Measurements from ENCODE around the gene S100A3. TPM values are rescaled to one million over a fixed set of nuclear protein-coding genes. Genes with fewer than 3 reads are reported as not detected.

The S100A3 gene
- total RNA-seq, 1 donor from 2014 or later = 0.66 TPM

- no peak for DNase-seq (ENCODE audit: low read depth, low spot score)
Observed at GRCh38 chr1:153513023-153513422, 36.0 kb downstream of the S100A3 start.

GRCh38 chr1:153510984-153511410, 38.1 kb downstream of the S100A3 start:
- DNase-seq (ENCODE audit: low read depth, low spot score) = peak; percentile 27

- no peak for DNase-seq (ENCODE audit: low read depth, low spot score)
Observed at GRCh38 chr1:153509729-153510354, 39.2 kb downstream of the S100A3 start.

GRCh38 chr1:153509036-153509435, 40.0 kb downstream of the S100A3 start:
- no peak for DNase-seq (ENCODE audit: low read depth, low spot score)

GRCh38 chr1:153507926-153508583, 41.0 kb downstream of the S100A3 start:
- no peak for DNase-seq (ENCODE audit: low read depth, low spot score)

- DNase-seq (ENCODE audit: low read depth, low spot score) = no peak
Observed at GRCh38 chr1:153506831-153507413, 42.1 kb downstream of the S100A3 start.

- no peak for DNase-seq (ENCODE audit: low read depth, low spot score)
Observed at GRCh38 chr1:153506386-153506785, 42.7 kb downstream of the S100A3 start.

GRCh38 chr1:153505576-153505975, 43.5 kb downstream of the S100A3 start:
- no peak for DNase-seq (ENCODE audit: low read depth, low spot score)

GRCh38 chr1:153503766-153504165, 45.3 kb downstream of the S100A3 start:
- DNase-seq (ENCODE audit: low read depth, low spot score) = no peak

- no peak for DNase-seq (ENCODE audit: low read depth, low spot score)
Observed at GRCh38 chr1:153498746-153499145, 50.3 kb downstream of the S100A3 start.

Other genes starting within 250 kb of the S100A3 start
- gene PGLYRP3, start 236.3 kb downstream of the S100A3 start, total RNA-seq = not detected in 2 replicates
- gene PGLYRP4, start 200.4 kb downstream of the S100A3 start, total RNA-seq = not detected in 2 replicates
- 0.13 and 0.95 TPM in 2 replicates for gene S100A9, start 191.4 kb downstream of the S100A3 start, total RNA-seq
- not detected in 2 replicates for gene S100A12, start 173.6 kb downstream of the S100A3 start, total RNA-seq
- not detected in 2 replicates for gene S100A8, start 158.2 kb downstream of the S100A3 start, total RNA-seq
- not detected in 2 replicates for gene S100A7A, start 132.7 kb downstream of the S100A3 start, total RNA-seq
- gene S100A7, start 88.6 kb downstream of the S100A3 start, total RNA-seq = not detected in 2 replicates
- gene S100A6, start 13.3 kb downstream of the S100A3 start, total RNA-seq = 527 and 1,896 TPM in 2 replicates
- not detected in 2 replicates for gene S100A5, start 8.3 kb downstream of the S100A3 start, total RNA-seq
- gene S100A4, start 3.5 kb downstream of the S100A3 start, total RNA-seq = 0.60 and 0.66 TPM in 2 replicates
- 1.6 and 2.2 TPM in 2 replicates for gene S100A2, start 16.6 kb upstream of the S100A3 start, total RNA-seq
- 689 and 738 TPM in 2 replicates for gene S100A16, start 63.9 kb upstream of the S100A3 start, total RNA-seq
- gene S100A14, start 67.1 kb upstream of the S100A3 start, total RNA-seq = 0.14 and 0.20 TPM in 2 replicates
- 62.6 and 153 TPM in 2 replicates for gene S100A13, start 78.2 kb upstream of the S100A3 start, total RNA-seq
- not detected in 2 replicates for gene S100A1, start 79.2 kb upstream of the S100A3 start, total RNA-seq
- 27.6 and 42.4 TPM in 2 replicates for gene CHTOP, start 84.8 kb upstream of the S100A3 start, total RNA-seq
- gene SNAPIN, start 109.4 kb upstream of the S100A3 start, total RNA-seq = 60.6 and 61.7 TPM in 2 replicates
- 295 and 331 TPM in 2 replicates for gene ILF2, start 121.7 kb upstream of the S100A3 start, total RNA-seq
- gene NPR1, start 129.4 kb upstream of the S100A3 start, total RNA-seq = 18.5 and 33.1 TPM in 2 replicates
- gene INTS3, start 178.8 kb upstream of the S100A3 start, total RNA-seq = 20.7 and 37.0 TPM in 2 replicates
- 24.5 and 26.0 TPM in 2 replicates for gene SLC27A3, start 226.1 kb upstream of the S100A3 start, total RNA-seq

All from pulmonary artery endothelial cell (primary cell).